ENCODE data around the gene AP1B1.
A peak's percentile ranks its signal among the peaks of the same experiment; 100 is the strongest.

AP1B1 gene

GRCh38 chr22:29314537-29315285, 73.7 kb downstream of the AP1B1 start:
- DNase-seq (ENCODE audit: low read depth in 3 of 3, low spot score in 1 of 3): no peak

- no peak for DNase-seq (ENCODE audit: low read depth in 3 of 3, low spot score in 1 of 3)
Measured at GRCh38 chr22:29313576-29314466, 74.5 kb downstream of the AP1B1 start.

GRCh38 chr22:29313126-29313575, 75.2 kb downstream of the AP1B1 start:
- DNase-seq (ENCODE audit: low read depth in 3 of 3, low spot score in 1 of 3): no peak

GRCh38 chr22:29312218-29313125, 75.9 kb downstream of the AP1B1 start:
- no peak for DNase-seq (ENCODE audit: low read depth in 3 of 3, low spot score in 1 of 3)

- no peak for DNase-seq (ENCODE audit: low read depth in 3 of 3, low spot score in 1 of 3)
Measured at GRCh38 chr22:29311464-29312217, 76.7 kb downstream of the AP1B1 start.

- DNase-seq (ENCODE audit: low read depth in 3 of 3, low spot score in 1 of 3): peak in 2 of 3 donors; percentile 22 to 34
Measured at GRCh38 chr22:29310863-29311339, 77.5 kb downstream of the AP1B1 start.

GRCh38 chr22:29310065-29310862, 78.1 kb downstream of the AP1B1 start:
- no peak for DNase-seq (ENCODE audit: low read depth in 3 of 3, low spot score in 1 of 3)

- no peak for DNase-seq (ENCODE audit: low read depth in 3 of 3, low spot score in 1 of 3)
Measured at GRCh38 chr22:29309332-29310064, 78.9 kb downstream of the AP1B1 start.

- no peak for DNase-seq (ENCODE audit: low read depth in 3 of 3, low spot score in 1 of 3)
Measured at GRCh38 chr22:29308791-29309262, 79.5 kb downstream of the AP1B1 start.

GRCh38 chr22:29308148-29308790, 80.1 kb downstream of the AP1B1 start:
- no peak for DNase-seq (ENCODE audit: low read depth in 3 of 3, low spot score in 1 of 3)

GRCh38 chr22:29307596-29308147, 80.7 kb downstream of the AP1B1 start:
- no peak for DNase-seq (ENCODE audit: low read depth in 3 of 3, low spot score in 1 of 3)

GRCh38 chr22:29306835-29307595, 81.4 kb downstream of the AP1B1 start:
- DNase-seq (ENCODE audit: low read depth in 3 of 3, low spot score in 1 of 3): no peak

- peak in 1 of 3 donors; percentile 36 for DNase-seq (ENCODE audit: low read depth in 3 of 3, low spot score in 1 of 3)
Measured at GRCh38 chr22:29306175-29306834, 82.1 kb downstream of the AP1B1 start, which contains the start of gene GAS2L1. Gene GAS2L1 (plus strand): TSS chr22:29306650. CDS start chr22:29308106, 1,456 bp downstream.

GRCh38 chr22:29305836-29306174, 82.6 kb downstream of the AP1B1 start:
- no peak for DNase-seq (ENCODE audit: low read depth in 3 of 3, low spot score in 1 of 3)

- DNase-seq (ENCODE audit: low read depth in 3 of 3, low spot score in 1 of 3): no peak
Measured at GRCh38 chr22:29302681-29303465, 85.5 kb downstream of the AP1B1 start.

GRCh38 chr22:29302402-29302680, 86.0 kb downstream of the AP1B1 start:
- no peak for DNase-seq (ENCODE audit: low read depth in 3 of 3, low spot score in 1 of 3)
